Cardiac fibroblast (primary cell): ENCODE measurements around the gene DNAJA4.

Source experiments
- DNase-seq, 2 donors: peaks; one replicate each; pipeline versions ENCODE4 v3.0.0 to v3.0.0-alpha.2; 2010; ENCODE audit warnings: low read depth in 2 of 2
- H3K4me3 ChIP-seq, 2 donors: replicated peaks in 1 of 2; 1 replicate in 1 of 2; 2 replicates in 1 of 2; pipeline ENCODE4 v1.5.1; 2011; ENCODE audit warnings: low read depth in 2 of 2, low read length in 2 of 2, mild to moderate bottlenecking in 2 of 2, moderate library complexity in 1 of 2
- TF ChIP-seq, protein P1 (sequence below): IDR thresholded peaks from one replicate; pipeline ENCODE4 v1.5.1; 2011; ENCODE audit warnings: low read depth, mild to moderate bottlenecking, low read length, inconsistent platforms

The DNAJA4 gene

DNA sequence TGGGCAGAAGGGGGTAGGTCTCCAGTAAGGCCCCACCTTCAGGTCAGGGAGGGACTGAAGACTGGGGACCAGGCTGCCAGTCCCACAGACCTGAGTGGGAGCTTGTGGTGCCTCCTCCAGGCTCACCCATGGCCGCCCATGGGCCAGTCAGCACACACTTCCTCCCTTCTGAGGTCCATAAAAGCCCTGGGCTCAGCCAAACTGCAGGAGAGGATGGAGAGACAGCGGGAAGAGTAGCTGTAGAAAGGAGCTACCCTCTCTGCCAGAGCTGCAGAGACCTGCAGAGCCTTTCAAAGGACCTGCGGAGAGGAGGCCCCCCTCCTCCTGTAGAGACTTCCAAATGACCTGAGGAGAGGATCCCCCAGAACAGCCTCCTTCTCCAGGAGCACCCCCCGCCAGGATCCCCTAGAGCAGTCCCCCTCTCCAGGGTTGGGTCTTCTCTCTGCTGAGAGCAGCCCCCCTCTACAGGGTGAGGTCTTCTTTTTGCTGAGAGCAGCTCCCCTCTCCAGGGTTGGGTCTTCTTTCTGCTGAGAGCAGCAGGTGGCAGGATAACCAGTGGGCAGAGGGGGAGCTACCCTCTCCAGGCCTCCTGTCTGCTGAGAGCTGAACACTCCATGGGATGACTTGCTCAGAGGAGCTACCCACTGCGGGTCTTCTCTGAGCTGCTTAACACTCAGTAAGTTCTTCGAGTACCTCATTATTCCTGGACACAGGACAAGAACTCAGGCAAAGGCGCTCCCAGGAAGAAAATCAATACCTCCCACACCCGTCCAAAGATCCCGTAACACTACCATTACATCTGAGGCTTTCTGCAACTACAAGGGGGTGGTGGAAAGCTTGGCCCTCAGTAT lies 40.1 kb downstream of the DNAJA4 start:
- H3K4me3 ChIP-seq: no peak overlapping the region
- TF ChIP-seq, protein P1, sequence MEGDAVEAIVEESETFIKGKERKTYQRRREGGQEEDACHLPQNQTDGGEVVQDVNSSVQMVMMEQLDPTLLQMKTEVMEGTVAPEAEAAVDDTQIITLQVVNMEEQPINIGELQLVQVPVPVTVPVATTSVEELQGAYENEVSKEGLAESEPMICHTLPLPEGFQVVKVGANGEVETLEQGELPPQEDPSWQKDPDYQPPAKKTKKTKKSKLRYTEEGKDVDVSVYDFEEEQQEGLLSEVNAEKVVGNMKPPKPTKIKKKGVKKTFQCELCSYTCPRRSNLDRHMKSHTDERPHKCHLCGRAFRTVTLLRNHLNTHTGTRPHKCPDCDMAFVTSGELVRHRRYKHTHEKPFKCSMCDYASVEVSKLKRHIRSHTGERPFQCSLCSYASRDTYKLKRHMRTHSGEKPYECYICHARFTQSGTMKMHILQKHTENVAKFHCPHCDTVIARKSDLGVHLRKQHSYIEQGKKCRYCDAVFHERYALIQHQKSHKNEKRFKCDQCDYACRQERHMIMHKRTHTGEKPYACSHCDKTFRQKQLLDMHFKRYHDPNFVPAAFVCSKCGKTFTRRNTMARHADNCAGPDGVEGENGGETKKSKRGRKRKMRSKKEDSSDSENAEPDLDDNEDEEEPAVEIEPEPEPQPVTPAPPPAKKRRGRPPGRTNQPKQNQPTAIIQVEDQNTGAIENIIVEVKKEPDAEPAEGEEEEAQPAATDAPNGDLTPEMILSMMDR: no peak
- no peak for DNase-seq

DNA sequence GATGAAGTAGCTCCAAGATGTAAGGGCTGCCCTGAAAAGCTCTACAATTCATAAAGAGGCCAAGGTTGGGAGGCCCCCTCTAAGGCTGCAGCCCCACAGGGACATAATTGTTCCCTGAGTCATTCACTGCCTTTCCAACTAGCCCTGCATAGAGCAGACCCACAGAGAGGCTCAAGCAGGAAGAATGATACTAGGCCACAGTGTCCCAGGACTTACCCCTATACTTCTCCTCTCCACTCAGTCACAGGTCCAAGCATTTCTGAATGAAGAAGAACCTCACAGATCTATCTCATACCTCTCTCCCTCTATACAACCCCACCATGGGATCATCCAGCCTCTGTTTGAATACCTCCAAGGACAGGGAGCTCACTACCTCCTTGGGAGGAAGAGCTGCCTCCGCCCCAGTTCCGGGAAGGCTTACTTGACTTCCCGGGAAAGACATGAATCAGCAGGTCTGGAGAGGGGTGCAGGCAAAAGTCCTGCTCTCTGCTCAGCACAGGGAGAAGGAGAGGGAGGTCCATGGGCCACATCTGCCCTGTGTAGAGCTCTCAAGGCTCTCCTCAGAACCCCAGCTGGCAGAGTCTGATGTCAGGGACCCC lies 41.9 kb downstream of the DNAJA4 start:
- no peak overlapping the region for H3K4me3 ChIP-seq
- peak; percentile 85 to 88 for DNase-seq
- TF ChIP-seq, protein P1: no peak

DNA sequence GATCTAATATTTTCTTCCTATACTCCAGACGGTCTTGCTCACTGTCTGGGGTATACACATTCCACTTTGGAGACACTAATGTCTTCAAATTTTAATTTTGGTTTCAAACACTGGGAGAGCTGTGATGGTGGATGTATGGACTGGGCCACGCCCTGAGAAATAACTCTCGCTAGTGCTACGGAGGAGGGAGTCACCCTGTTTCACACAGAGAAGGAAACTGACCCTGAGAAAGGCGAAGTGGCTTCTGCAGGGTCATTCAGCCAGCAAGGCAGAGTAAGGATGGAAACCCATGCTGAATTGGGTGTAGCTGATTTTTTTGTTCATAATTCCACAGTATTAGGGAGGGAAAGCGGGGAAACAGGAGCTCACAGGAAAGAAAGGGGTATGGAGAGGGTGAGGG lies 43.6 kb downstream of the DNAJA4 start:
- DNase-seq: no peak
- TF ChIP-seq, protein P1: no peak
- no peak overlapping the region for H3K4me3 ChIP-seq

DNA sequence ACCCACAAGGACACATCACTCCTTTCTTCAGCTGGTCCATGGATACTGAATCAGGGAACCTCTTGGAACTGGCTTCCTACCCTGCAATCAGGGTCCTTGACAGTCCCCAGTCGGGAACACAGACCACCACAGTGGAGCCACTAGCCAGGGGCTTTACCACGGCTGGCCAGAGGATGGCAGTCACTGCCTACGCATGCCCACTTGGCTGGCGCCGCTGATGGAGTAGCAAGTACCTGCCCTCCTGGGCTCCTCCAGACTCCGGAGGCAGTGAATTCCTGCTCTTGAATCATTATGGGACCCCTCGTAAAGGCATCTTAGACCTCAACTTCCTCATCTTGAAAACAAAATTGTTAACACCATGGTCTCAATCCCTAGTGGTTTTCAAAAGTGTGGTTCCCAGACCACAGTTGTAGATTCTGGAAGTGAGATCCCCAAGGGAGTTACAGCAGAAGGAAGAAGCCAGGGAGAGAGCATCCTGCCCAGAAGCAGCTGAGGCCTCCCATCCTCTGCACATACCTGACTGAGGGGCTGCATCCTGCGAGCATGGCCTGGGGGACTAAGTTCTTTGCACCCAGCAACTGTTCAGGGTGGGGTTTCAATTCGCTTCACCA lies 44.2 kb downstream of the DNAJA4 start:
- peak; percentile 72 to 78 for DNase-seq
- H3K4me3 ChIP-seq: no peak overlapping the region
- TF ChIP-seq, protein P1: peak; percentile 94

DNA sequence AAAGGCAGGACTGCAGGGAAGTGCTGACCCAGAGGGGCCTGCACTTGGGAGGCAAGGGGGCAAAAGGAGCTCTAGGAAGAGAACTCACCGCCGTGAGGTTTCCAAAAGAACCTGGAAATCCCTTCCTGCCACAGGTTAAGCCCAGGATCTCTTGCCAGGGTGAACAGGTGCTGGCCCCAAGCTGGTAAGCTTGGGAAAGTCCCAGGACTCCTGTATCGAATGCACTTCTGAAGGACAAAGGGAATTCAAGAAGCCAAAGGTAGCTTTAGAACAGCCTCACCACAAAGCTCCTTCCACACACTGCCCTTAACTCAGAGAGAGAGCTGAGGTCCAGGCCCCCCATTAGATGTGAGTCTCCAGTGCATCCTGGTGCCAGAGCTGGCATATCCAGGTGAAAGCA lies 46.9 kb downstream of the DNAJA4 start:
- no peak overlapping the region for H3K4me3 ChIP-seq
- TF ChIP-seq, protein P1: no peak
- no peak for DNase-seq

DNA sequence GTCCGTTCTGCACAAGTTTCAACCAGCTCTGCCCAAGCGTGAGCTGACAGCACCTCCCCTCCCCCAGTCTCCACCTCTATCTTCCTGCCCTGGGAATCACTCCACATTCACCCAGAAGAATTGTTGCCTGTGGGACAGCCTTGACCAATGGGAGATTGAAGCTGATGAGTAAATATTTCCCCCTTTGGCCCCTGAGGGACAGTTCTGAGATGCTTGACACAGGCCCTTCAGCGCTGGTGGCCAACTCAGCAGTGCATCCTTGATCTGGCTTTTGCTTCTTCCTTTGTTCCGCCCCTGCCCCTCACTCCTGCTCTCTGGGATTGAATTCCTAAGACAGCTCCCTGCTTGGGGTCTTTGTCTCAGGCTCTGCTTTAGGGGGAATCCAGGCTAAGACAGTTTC lies 48.2 kb downstream of the DNAJA4 start:
- no peak overlapping the region for H3K4me3 ChIP-seq
- TF ChIP-seq, protein P1: no peak
- DNase-seq: no peak
